Measurements from ENCODE around the gene PHKB.

Gene PHKB

GRCh38 chr16:47612711-47613110, 151.6 kb downstream of the PHKB start:
- H3K27me3 ChIP-seq (ENCODE audit: control insufficient read depth, insufficient read depth, low read length): no peaks in the 10 kb centered on the region
- H3K36me3 ChIP-seq (ENCODE audit: control insufficient read depth, low read depth, low read length): peaks cover 3% of the 10 kb centered on the region
- H3K9ac ChIP-seq (ENCODE audit: low read length): no peak overlapping the region
- no peak overlapping the region for H3K4me3 ChIP-seq (ENCODE audit: low read length)
- H3K27ac ChIP-seq (ENCODE audit: low read length): no peak overlapping the region
- no peaks in the 10 kb centered on the region for H3K9me3 ChIP-seq (ENCODE audit: control insufficient read depth, low read depth, low read length)
- H3K4me1 ChIP-seq (ENCODE audit: control insufficient read depth, low read depth, low read length): peaks cover 1% of the 10 kb centered on the region

DNA sequence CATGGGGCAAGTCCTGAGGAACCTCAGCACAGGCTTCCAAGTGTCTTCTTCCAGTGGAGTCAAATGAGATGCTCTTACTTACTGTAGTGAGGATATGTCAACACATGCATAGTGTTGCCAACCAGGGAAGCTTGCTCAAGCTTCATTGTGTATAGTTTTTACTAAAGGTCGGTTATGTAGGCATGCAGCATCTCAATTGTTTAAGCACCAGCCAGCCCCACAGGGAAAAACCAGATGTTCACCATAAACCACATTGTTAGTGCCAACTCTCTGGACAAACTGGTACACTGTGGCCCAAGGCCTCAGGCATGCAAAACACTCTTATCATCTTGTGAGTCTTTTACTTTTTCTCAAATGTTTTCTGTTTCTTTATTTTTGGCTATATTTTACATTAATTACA, 152.1 kb downstream of the PHKB start:
- Histone ChIP-seq H3K4me3 (ENCODE audit: low read length) (no peak overlapping the region), H3K36me3 (ENCODE audit: control insufficient read depth, low read depth, low read length) (peaks cover 3% of the 10 kb centered on the region), H3K27me3 (ENCODE audit: control insufficient read depth, insufficient read depth, low read length) (no peaks in the 10 kb centered on the region), H3K9me3 (ENCODE audit: control insufficient read depth, low read depth, low read length) (no peaks in the 10 kb centered on the region), H3K27ac (ENCODE audit: low read length) (no peak overlapping the region), H3K4me1 (ENCODE audit: control insufficient read depth, low read depth, low read length) (peaks cover 7% of the 10 kb centered on the region), H3K9ac (ENCODE audit: low read length) (no peak overlapping the region)

DNA sequence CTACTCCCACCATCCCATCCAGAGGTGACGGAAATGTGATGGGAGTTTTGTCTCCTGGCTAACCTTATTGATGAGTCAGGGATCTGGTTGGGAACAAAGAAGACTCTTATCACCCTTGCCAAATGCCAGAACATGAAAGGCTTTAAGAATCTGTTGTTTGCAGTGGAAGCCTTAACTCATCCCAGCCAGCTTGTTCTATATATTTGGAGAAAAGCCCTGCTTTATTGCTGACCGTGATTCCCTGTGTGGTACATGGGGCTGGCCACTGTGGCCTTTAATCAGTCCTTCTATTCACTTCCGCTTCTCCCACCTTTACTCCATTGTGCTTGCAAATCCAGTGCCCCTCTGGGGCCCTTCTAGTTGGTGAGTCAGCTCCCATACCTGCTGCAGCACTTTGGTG, 156.6 kb downstream of the PHKB start:
- no peak overlapping the region for H3K27ac ChIP-seq (ENCODE audit: low read length)
- H3K4me1 ChIP-seq (ENCODE audit: control insufficient read depth, low read depth, low read length): peaks cover 7% of the 10 kb centered on the region
- H3K4me3 ChIP-seq (ENCODE audit: low read length): no peak overlapping the region
- no peaks in the 10 kb centered on the region for H3K9me3 ChIP-seq (ENCODE audit: control insufficient read depth, low read depth, low read length)
- no peaks in the 10 kb centered on the region for H3K27me3 ChIP-seq (ENCODE audit: control insufficient read depth, insufficient read depth, low read length)
- no peaks in the 10 kb centered on the region for H3K36me3 ChIP-seq (ENCODE audit: control insufficient read depth, low read depth, low read length)
- H3K9ac ChIP-seq (ENCODE audit: low read length): no peak overlapping the region

DNA sequence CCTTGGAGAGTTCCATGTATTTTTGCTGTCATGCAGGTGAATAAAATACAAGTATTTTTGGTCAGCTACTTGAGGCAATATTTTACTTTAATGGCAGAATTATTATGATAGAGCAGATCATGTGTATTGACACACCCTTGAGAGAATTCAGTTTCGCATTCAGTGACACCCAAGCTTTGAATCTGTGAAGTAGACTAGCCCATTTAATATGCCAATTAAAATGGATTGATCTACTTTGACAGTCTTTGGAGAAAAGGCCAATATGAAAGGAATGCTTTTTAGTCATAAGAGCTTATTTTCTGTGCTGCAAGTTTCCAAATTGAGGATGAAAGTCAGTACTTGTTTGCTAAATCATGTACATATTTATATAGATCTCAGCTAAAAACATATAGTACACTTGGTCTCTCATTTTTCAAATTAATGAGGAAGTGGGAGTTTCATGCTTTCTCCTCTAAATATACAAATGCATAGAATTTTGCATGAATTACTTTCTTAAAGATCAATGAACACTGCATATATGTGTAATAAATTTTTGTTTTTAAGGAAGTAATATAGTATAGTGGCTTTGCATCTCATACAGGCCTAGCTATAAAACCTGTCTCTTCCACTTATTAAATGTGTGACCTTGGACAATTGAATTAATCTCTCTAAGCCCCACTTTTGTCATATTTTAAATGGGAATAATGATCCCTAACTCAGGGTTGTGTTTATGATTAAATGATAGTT, 161.5 kb downstream of the PHKB start:
- peaks cover 18% of the 10 kb centered on the region for H3K4me1 ChIP-seq (ENCODE audit: control insufficient read depth, low read depth, low read length)
- H3K27ac ChIP-seq (ENCODE audit: low read length): no peak overlapping the region
- H3K4me3 ChIP-seq (ENCODE audit: low read length): no peak overlapping the region
- H3K9ac ChIP-seq (ENCODE audit: low read length): no peak overlapping the region
- H3K27me3 ChIP-seq (ENCODE audit: control insufficient read depth, insufficient read depth, low read length): no peaks in the 10 kb centered on the region
- no peaks in the 10 kb centered on the region for H3K36me3 ChIP-seq (ENCODE audit: control insufficient read depth, low read depth, low read length)
- H3K9me3 ChIP-seq (ENCODE audit: control insufficient read depth, low read depth, low read length): no peaks in the 10 kb centered on the region

GRCh38 chr16:47624563-47624962, 163.4 kb downstream of the PHKB start:
- Histone ChIP-seq H3K4me1 (ENCODE audit: control insufficient read depth, low read depth, low read length) (peaks cover 12% of the 10 kb centered on the region), H3K4me3 (ENCODE audit: low read length) (no peak overlapping the region), H3K36me3 (ENCODE audit: control insufficient read depth, low read depth, low read length) (no peaks in the 10 kb centered on the region), H3K9ac (ENCODE audit: low read length) (no peak overlapping the region), H3K27ac (ENCODE audit: low read length) (no peak overlapping the region), H3K27me3 (ENCODE audit: control insufficient read depth, insufficient read depth, low read length) (no peaks in the 10 kb centered on the region), H3K9me3 (ENCODE audit: control insufficient read depth, low read depth, low read length) (no peaks in the 10 kb centered on the region)

DNA sequence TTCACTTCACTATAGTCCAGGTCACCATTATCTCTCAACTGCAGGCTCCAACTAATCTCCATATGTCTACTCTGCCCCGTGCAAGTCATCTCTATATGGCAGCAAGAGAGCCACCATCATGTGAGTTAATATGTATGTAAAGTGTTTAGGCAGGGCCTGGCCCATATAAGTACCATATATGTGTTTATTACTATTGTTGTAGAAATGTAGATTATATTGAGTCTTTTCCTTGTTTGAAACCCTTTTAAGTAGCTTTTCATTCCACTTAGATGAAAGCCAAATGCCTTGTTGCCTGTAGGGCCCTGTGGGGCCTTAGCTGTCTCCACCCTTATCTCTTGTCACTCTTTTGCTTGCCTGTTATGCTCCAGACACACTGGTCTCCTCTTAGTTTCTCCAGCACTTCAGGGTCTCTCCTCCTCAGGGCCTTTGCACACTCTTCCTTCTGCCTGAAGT, 164.0 kb downstream of the PHKB start:
- no peaks in the 10 kb centered on the region for H3K9me3 ChIP-seq (ENCODE audit: control insufficient read depth, low read depth, low read length)
- no peak overlapping the region for H3K4me3 ChIP-seq (ENCODE audit: low read length)
- H3K36me3 ChIP-seq (ENCODE audit: control insufficient read depth, low read depth, low read length): no peaks in the 10 kb centered on the region
- peaks cover 12% of the 10 kb centered on the region for H3K4me1 ChIP-seq (ENCODE audit: control insufficient read depth, low read depth, low read length)
- H3K9ac ChIP-seq (ENCODE audit: low read length): no peak overlapping the region
- H3K27ac ChIP-seq (ENCODE audit: low read length): no peak overlapping the region
- no peaks in the 10 kb centered on the region for H3K27me3 ChIP-seq (ENCODE audit: control insufficient read depth, insufficient read depth, low read length)

GRCh38 chr16:47626246-47626645, 165.1 kb downstream of the PHKB start:
- no peak overlapping the region for H3K9ac ChIP-seq (ENCODE audit: low read length)
- H3K36me3 ChIP-seq (ENCODE audit: control insufficient read depth, low read depth, low read length): no peaks in the 10 kb centered on the region
- no peak overlapping the region for H3K27ac ChIP-seq (ENCODE audit: low read length)
- peaks cover 12% of the 10 kb centered on the region for H3K4me1 ChIP-seq (ENCODE audit: control insufficient read depth, low read depth, low read length)
- H3K9me3 ChIP-seq (ENCODE audit: control insufficient read depth, low read depth, low read length): no peaks in the 10 kb centered on the region
- H3K4me3 ChIP-seq (ENCODE audit: low read length): no peak overlapping the region
- H3K27me3 ChIP-seq (ENCODE audit: control insufficient read depth, insufficient read depth, low read length): no peaks in the 10 kb centered on the region

GRCh38 chr16:47627085-47627639, 166.0 kb downstream of the PHKB start:
- Histone ChIP-seq H3K9me3 (ENCODE audit: control insufficient read depth, low read depth, low read length) (no peaks in the 10 kb centered on the region), H3K4me3 (ENCODE audit: low read length) (no peak overlapping the region), H3K9ac (ENCODE audit: low read length) (no peak overlapping the region), H3K27ac (ENCODE audit: low read length) (no peak overlapping the region), H3K36me3 (ENCODE audit: control insufficient read depth, low read depth, low read length) (no peaks in the 10 kb centered on the region), H3K4me1 (ENCODE audit: control insufficient read depth, low read depth, low read length) (peaks cover 12% of the 10 kb centered on the region), H3K27me3 (ENCODE audit: control insufficient read depth, insufficient read depth, low read length) (no peaks in the 10 kb centered on the region)

DNA sequence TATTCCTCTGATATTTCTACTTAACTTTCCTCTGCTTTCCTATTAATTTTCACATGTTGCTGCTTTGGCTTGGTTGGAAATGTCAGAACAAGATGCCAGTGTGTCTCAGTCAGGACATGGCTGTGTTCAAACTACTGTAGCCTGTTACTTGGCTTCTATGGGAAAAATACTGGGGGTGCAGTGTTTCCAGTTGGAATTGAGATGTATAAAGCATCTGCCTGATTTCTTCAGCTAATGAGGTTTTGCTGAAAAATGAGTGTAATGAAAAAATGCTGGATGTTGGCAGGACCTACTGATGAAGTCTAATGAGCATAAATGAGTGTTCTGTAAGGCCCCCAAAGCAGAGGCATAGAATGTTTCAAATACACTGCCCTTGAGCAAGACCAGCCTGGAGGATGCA, 166.6 kb downstream of the PHKB start:
- Histone ChIP-seq H3K27ac (ENCODE audit: low read length) (no peak overlapping the region), H3K9me3 (ENCODE audit: control insufficient read depth, low read depth, low read length) (no peaks in the 10 kb centered on the region), H3K9ac (ENCODE audit: low read length) (no peak overlapping the region), H3K36me3 (ENCODE audit: control insufficient read depth, low read depth, low read length) (no peaks in the 10 kb centered on the region), H3K27me3 (ENCODE audit: control insufficient read depth, insufficient read depth, low read length) (no peaks in the 10 kb centered on the region), H3K4me3 (ENCODE audit: low read length) (no peak overlapping the region), H3K4me1 (ENCODE audit: control insufficient read depth, low read depth, low read length) (peaks cover 12% of the 10 kb centered on the region)

- no peak overlapping the region for H3K9ac ChIP-seq (ENCODE audit: low read length)
- no peaks in the 10 kb centered on the region for H3K36me3 ChIP-seq (ENCODE audit: control insufficient read depth, low read depth, low read length)
- no peaks in the 10 kb centered on the region for H3K27me3 ChIP-seq (ENCODE audit: control insufficient read depth, insufficient read depth, low read length)
- H3K27ac ChIP-seq (ENCODE audit: low read length): no peak overlapping the region
- no peak overlapping the region for H3K4me3 ChIP-seq (ENCODE audit: low read length)
- H3K9me3 ChIP-seq (ENCODE audit: control insufficient read depth, low read depth, low read length): no peaks in the 10 kb centered on the region
- peaks cover 8% of the 10 kb centered on the region for H3K4me1 ChIP-seq (ENCODE audit: control insufficient read depth, low read depth, low read length)
Measured at GRCh38 chr16:47631131-47631530, 170.0 kb downstream of the PHKB start.

GRCh38 chr16:47634126-47634525, 173.0 kb downstream of the PHKB start:
- Histone ChIP-seq H3K36me3 (ENCODE audit: control insufficient read depth, low read depth, low read length) (no peaks in the 10 kb centered on the region), H3K9me3 (ENCODE audit: control insufficient read depth, low read depth, low read length) (no peaks in the 10 kb centered on the region), H3K9ac (ENCODE audit: low read length) (no peak overlapping the region), H3K4me3 (ENCODE audit: low read length) (no peak overlapping the region), H3K27me3 (ENCODE audit: control insufficient read depth, insufficient read depth, low read length) (no peaks in the 10 kb centered on the region), H3K27ac (ENCODE audit: low read length) (no peak overlapping the region), H3K4me1 (ENCODE audit: control insufficient read depth, low read depth, low read length) (no peaks in the 10 kb centered on the region)

- Histone ChIP-seq H3K36me3 (ENCODE audit: control insufficient read depth, low read depth, low read length) (no peaks in the 10 kb centered on the region), H3K9ac (ENCODE audit: low read length) (no peak overlapping the region), H3K27me3 (ENCODE audit: control insufficient read depth, insufficient read depth, low read length) (no peaks in the 10 kb centered on the region), H3K9me3 (ENCODE audit: control insufficient read depth, low read depth, low read length) (no peaks in the 10 kb centered on the region), H3K4me1 (ENCODE audit: control insufficient read depth, low read depth, low read length) (no peaks in the 10 kb centered on the region), H3K4me3 (ENCODE audit: low read length) (no peak overlapping the region), H3K27ac (ENCODE audit: low read length) (no peak overlapping the region)
Measured at GRCh38 chr16:47634727-47635126, 173.6 kb downstream of the PHKB start.
